Keratinocyte (primary cell): ENCODE data around the gene KCNN3. TPM values are rescaled to one million over a fixed set of nuclear protein-coding genes. Genes with fewer than 3 reads are reported as not detected.

Experiments
- DNase-seq: peaks from one replicate; pipeline ENCODE4 v3.0.0-alpha.2; 2011; ENCODE audit warnings: low read depth, missing footprints, low spot score
- FAIRE-seq: peaks from 2 replicates; lab custom pipeline; 2011; peaks lifted over from hg19 to GRCh38; lab: Jason Lieb, UNC
- H2AFZ ChIP-seq: 2 replicates; pipeline ENCODE4 v1.6.0; 2012; ENCODE audit warnings: low read length, control low read depth, inconsistent platforms; ENCODE audit not compliant: control insufficient read depth
- H3K27ac ChIP-seq: 2 replicates; pipeline ENCODE4 v1.5.1; 2011; ENCODE audit warnings: low read length; ENCODE audit not compliant: control insufficient read depth, insufficient read depth
- H3K27me3 ChIP-seq: 3 replicates; pipeline ENCODE4 v1.6.0; 2011; ENCODE audit warnings: low read length; ENCODE audit not compliant: control insufficient read depth, insufficient read depth; ENCODE audit errors: extremely low read depth
- H3K36me3 ChIP-seq, 2 experiments: 2 replicates in 1 of 2; 3 replicates in 1 of 2; pipeline ENCODE4 v1.5.1; 2011; ENCODE audit warnings: low read length in 2 of 2, mild to moderate bottlenecking in 1 of 2; ENCODE audit not compliant: control insufficient read depth in 2 of 2, insufficient read depth in 2 of 2; ENCODE audit errors: extremely low read depth in 1 of 2
- H3K4me1 ChIP-seq: 3 replicates; pipeline ENCODE4 v1.5.1; 2011; ENCODE audit warnings: low read length; ENCODE audit not compliant: control insufficient read depth, insufficient read depth; ENCODE audit errors: extremely low read depth
- H3K4me2 ChIP-seq: 3 replicates; pipeline ENCODE4 v1.6.0; 2011; ENCODE audit warnings: low read depth, low read length; ENCODE audit not compliant: control insufficient read depth, insufficient read depth; ENCODE audit errors: extremely low read depth
- H3K4me3 ChIP-seq, 3 experiments: fragments of 200-600 bp in 1 of 3; sonication (generic) in 1 of 3; 2 replicates in 2 of 3; 3 replicates in 1 of 3; pipeline ENCODE4 v1.5.1; 2011 to 2016; ENCODE audit warnings: low read length in 3 of 3, mild to moderate bottlenecking in 3 of 3, control low read depth in 2 of 3, inconsistent platforms in 1 of 3, low read depth in 1 of 3, mixed read lengths in 1 of 3, mixed run types in 1 of 3, moderate library complexity in 1 of 3; ENCODE audit not compliant: control insufficient read depth in 2 of 3, insufficient read depth in 2 of 3; ENCODE audit errors: extremely low read depth in 1 of 3
- H3K79me2 ChIP-seq: 2 replicates; pipeline ENCODE4 v1.6.0; 2012; ENCODE audit warnings: low read length; ENCODE audit not compliant: control insufficient read depth, insufficient read depth
- H3K9ac ChIP-seq: 3 replicates; pipeline ENCODE4 v1.6.0; 2011; ENCODE audit warnings: low read length; ENCODE audit not compliant: control insufficient read depth, insufficient read depth; ENCODE audit errors: extremely low read depth
- H3K9me1 ChIP-seq: 3 replicates; pipeline ENCODE4 v1.6.0; 2011; ENCODE audit warnings: low read length; ENCODE audit not compliant: control insufficient read depth, insufficient read depth; ENCODE audit errors: extremely low read depth
- H3K9me3 ChIP-seq: 2 replicates; pipeline ENCODE4 v1.5.1; 2012; ENCODE audit warnings: low read depth, low read length; ENCODE audit not compliant: control insufficient read depth
- H4K20me1 ChIP-seq: 3 replicates; pipeline ENCODE4 v1.6.0; 2011; ENCODE audit warnings: low read length; ENCODE audit not compliant: control insufficient read depth, insufficient read depth; ENCODE audit errors: extremely low read depth
- CTCF ChIP-seq, 3 experiments: IDR thresholded peaks in 1 of 3; conservative IDR thresholded peaks in 1 of 3; optimal IDR thresholded peaks in 1 of 3; 2 replicates in 2 of 3; 3 replicates in 1 of 3; pipeline versions ENCODE3 to v1.5.1; 2011; ENCODE audit warnings: low read length in 3 of 3, mild to moderate bottlenecking in 3 of 3, moderate library complexity in 2 of 3, control low read depth in 1 of 3, inconsistent platforms in 1 of 3; ENCODE audit not compliant: insufficient read depth in 2 of 3; ENCODE audit errors: extremely low read depth in 1 of 3
- EZH2 ChIP-seq: IDR thresholded peaks from one replicate; pipeline ENCODE4 v1.6.1; 2012; ENCODE audit warnings: inconsistent platforms, mild to moderate bottlenecking, low read length, moderate library complexity
- dilution Hi-C: fragments of 300-500 bp; cut with MboI; formaldehyde crosslinking; loops from one replicate; pipeline ENCODE4 v1.7.0; 2020; ENCODE audit warnings: low sequenced_read_pairs; ENCODE audit not compliant: extremely low pct_ligation_motif_present
- polyA plus RNA-seq, 5 experiments: library from polyadenylated mRNA; depleted of rRNA in 3 of 5; stranded (reverse) in 3 of 5; stranded (forward) in 1 of 5; unstranded in 1 of 5; fragments of >200 nt; gene quantifications; 1 replicate in 1 of 5; 2 replicates in 3 of 5; 3 replicates in 1 of 5; pipeline versions ENCODE4 v1.2.1 to v1.2.3, GENCODE V29; 2011 to 2012; ENCODE audit warnings: missing spikeins in 2 of 5, low read depth in 1 of 5, low replicate concordance in 1 of 5

Gene KCNN3
- polyA plus RNA-seq, 1 donor (not counting 4 experiments of a cell fraction or from before 2014, with no cell fraction given), result 0.05 TPM

DNA sequence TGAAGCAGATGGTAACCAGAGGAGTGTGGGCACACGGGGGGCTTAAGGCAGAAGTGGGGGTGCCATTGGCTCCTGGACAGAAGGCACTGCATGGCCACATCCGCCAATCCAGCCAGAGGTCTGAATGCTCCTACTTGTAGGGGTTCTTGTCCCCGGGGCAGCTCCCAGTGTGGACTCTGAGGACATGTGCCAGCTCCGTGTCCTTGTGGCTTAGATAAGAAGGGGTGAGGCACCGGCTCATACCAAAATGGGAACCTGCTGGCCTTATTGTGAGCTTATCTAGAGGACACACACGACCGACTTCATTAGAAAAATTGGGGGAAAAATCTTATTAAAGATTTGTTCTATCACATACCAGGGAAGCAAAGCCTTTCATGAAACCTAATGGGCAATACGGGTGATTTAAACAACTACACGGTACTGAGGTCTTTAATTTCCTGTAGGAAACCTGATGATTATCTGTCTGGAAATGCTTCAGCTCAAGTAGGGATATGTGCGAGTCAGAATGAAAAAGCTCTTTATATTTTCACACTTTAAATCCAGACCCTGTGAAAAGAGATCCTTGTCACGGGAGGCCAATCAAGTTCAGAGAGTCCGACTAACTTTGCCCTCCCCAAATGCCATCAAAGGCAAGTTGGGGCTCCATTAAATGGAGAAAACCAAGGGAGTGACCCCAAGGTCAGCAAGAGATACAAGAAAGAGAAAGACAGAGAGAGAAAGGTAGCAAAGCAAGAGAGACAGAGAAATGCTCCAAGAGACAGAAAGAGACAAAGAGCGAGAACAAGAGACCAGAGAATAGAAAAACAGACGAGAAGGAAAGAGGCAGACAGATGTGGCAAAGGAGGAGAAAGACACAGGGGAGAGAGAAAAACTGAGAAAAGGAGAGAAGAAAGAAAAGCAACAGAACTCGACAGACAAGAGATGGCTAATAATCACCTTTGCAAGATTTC lies 14.1 kb upstream of the KCNN3 start:
- dilution Hi-C loops, result no loop called here
- H3K9me3 ChIP-seq, result no peaks in the 10 kb centered on the region
- H3K4me3 ChIP-seq, result no peak overlapping the region
- no peaks in the 10 kb centered on the region for H3K4me1 ChIP-seq
- H3K4me2 ChIP-seq, result no peak overlapping the region
- FAIRE-seq (no peak), DNase-seq (no peak)
- no peak overlapping the region for H3K27ac ChIP-seq
- H3K27me3 ChIP-seq, result peaks cover 9% of the 10 kb centered on the region
- H3K9ac ChIP-seq, result no peak overlapping the region
- TF ChIP-seq CTCF (optimal IDR thresholded peaks at IDR 0.05 in 1 of 3, IDR thresholded peaks at IDR 0.05 in 1 of 3, conservative IDR thresholded peaks at IDR 0.05 in 1 of 3; ENCODE audit: extremely low read depth in 1 of 3, insufficient read depth in 2 of 3, low read length in 3 of 3) (no peak), EZH2 (no peak)
- no peak overlapping the region for H2AFZ ChIP-seq
- no peaks in the 10 kb centered on the region for H3K9me1 ChIP-seq
- no peaks in the 10 kb centered on the region for H3K36me3 ChIP-seq
- H3K79me2 ChIP-seq, result no peaks in the 10 kb centered on the region
- no peaks in the 10 kb centered on the region for H4K20me1 ChIP-seq

DNA sequence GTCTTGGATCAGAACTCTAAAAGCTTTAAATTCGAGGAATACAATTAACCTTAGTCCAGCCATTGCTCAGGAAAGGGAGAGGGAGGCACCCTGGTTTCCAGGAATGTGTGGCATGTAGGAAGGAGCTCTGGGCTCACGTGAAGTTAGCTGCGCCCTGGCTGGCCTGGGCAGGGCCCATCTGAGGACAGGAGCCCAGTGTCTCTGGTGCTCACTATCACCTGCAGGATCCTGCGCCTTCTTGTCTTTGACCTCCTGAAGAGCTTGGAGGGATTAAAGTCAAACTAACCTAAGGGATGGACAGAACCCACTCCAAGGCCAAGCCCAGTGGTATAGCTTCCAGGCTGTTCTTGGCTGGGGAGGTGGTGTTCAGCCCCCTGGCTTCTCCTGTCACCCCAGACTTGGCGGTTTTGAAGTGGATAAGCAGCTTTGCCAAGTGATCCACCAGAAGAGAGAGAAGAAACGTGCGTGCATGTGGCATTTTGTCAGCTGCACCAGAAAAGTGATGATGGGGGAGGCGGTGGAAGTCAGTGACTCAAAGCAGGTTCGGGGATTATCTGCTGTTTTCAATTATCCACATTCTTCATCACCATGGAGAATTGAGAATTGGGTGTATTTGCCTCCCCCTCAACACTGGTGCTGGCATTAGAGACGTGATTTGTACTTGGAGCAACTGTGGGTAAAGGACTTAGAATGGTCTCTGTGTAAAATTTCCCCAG lies 11.9 kb upstream of the KCNN3 start:
- Histone ChIP-seq H3K4me2 (no peak overlapping the region), H4K20me1 (no peaks in the 10 kb centered on the region), H3K36me3 (no peaks in the 10 kb centered on the region), H3K9me3 (no peaks in the 10 kb centered on the region), H3K9me1 (no peaks in the 10 kb centered on the region), H3K9ac (no peak overlapping the region), H3K27me3 (no peaks in the 10 kb centered on the region), H3K4me1 (no peaks in the 10 kb centered on the region), H3K79me2 (no peaks in the 10 kb centered on the region), H3K27ac (no peak overlapping the region), H2AFZ (no peak overlapping the region), H3K4me3 (no peak overlapping the region)
- dilution Hi-C loops, result no loop called here
- DNase-seq (no peak), FAIRE-seq (no peak)
- no peak for TF ChIP-seq CTCF (optimal IDR thresholded peaks at IDR 0.05 in 1 of 3, IDR thresholded peaks at IDR 0.05 in 1 of 3, conservative IDR thresholded peaks at IDR 0.05 in 1 of 3; ENCODE audit: extremely low read depth in 1 of 3, insufficient read depth in 2 of 3, low read length in 3 of 3)
- no peak for TF ChIP-seq EZH2
